Measurements from ENCODE around the gene GATAD2A. TPM values are rescaled to one million over a fixed set of nuclear protein-coding genes. Genes with fewer than 3 reads are reported as not detected.

Gene GATAD2A
- polyA plus RNA-seq, 1 donor (not counting 4 experiments of a cell fraction or from before 2014, with no cell fraction given): 28.4 TPM

DNA sequence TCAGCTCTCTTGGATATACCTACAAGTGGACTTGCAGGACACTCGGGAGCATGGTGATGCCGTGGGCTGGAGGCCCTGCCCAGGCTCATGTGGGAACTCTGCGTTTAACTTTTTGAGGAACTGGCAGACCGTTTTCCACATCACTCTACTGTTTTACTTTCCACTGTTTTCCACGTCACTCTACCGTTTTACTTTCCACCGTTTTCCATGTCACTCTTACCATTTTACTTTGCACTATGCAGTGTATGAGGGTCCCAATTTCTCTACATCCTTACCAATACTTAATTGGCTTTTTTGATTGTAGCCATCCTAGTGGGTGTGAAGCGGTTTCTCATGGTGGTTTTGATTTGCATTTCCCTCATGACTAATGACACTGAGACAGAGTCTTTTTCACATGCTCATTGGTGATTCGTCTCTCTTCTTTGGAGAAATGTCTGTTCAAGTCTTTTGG is 40.5 kb downstream of the GATAD2A start:
- Histone ChIP-seq H3K79me2 (ENCODE audit: control insufficient read depth, insufficient read depth, low read length) (peaks cover 96% of the 10 kb centered on the region), H3K27ac (ENCODE audit: control insufficient read depth, insufficient read depth, low read length) (no peak overlapping the region), H3K9me3 (ENCODE audit: control insufficient read depth, low read depth, low read length) (no peaks in the 10 kb centered on the region), H3K36me3 (ENCODE audit: control insufficient read depth in 2 of 2, extremely low read depth in 1 of 2, insufficient read depth in 2 of 2, low read length in 2 of 2) (peaks cover 1 to 15% of the 10 kb centered on the region in 2 experiments), H3K4me2 (ENCODE audit: control insufficient read depth, extremely low read depth, insufficient read depth, low read depth, low read length) (peak overlapping the region; percentile 27), H3K4me3 (ENCODE audit: control insufficient read depth in 2 of 3, extremely low read depth in 1 of 3, insufficient read depth in 2 of 3, low read depth in 1 of 3, low read length in 3 of 3) (no peak overlapping the region), H3K9ac (ENCODE audit: control insufficient read depth, extremely low read depth, insufficient read depth, low read length) (no peak overlapping the region), H3K9me1 (ENCODE audit: control insufficient read depth, extremely low read depth, insufficient read depth, low read length) (peaks cover 5% of the 10 kb centered on the region), H2AFZ (ENCODE audit: control insufficient read depth, low read length) (no peak overlapping the region), H3K27me3 (ENCODE audit: control insufficient read depth, extremely low read depth, insufficient read depth, low read length) (no peaks in the 10 kb centered on the region), H3K4me1 (ENCODE audit: control insufficient read depth, extremely low read depth, insufficient read depth, low read length) (peaks cover 23% of the 10 kb centered on the region), H4K20me1 (ENCODE audit: control insufficient read depth, extremely low read depth, insufficient read depth, low read length) (peaks cover 48% of the 10 kb centered on the region)
- TF ChIP-seq, protein P1, sequence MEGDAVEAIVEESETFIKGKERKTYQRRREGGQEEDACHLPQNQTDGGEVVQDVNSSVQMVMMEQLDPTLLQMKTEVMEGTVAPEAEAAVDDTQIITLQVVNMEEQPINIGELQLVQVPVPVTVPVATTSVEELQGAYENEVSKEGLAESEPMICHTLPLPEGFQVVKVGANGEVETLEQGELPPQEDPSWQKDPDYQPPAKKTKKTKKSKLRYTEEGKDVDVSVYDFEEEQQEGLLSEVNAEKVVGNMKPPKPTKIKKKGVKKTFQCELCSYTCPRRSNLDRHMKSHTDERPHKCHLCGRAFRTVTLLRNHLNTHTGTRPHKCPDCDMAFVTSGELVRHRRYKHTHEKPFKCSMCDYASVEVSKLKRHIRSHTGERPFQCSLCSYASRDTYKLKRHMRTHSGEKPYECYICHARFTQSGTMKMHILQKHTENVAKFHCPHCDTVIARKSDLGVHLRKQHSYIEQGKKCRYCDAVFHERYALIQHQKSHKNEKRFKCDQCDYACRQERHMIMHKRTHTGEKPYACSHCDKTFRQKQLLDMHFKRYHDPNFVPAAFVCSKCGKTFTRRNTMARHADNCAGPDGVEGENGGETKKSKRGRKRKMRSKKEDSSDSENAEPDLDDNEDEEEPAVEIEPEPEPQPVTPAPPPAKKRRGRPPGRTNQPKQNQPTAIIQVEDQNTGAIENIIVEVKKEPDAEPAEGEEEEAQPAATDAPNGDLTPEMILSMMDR (optimal IDR thresholded peaks at IDR 0.05 in 1 of 3, IDR thresholded peaks at IDR 0.05 in 1 of 3, conservative IDR thresholded peaks at IDR 0.05 in 1 of 3; ENCODE audit: extremely low read depth in 1 of 3, insufficient read depth in 2 of 3, low read length in 3 of 3): no peak
- no peak for TF ChIP-seq EZH2 (IDR thresholded peaks at IDR 0.05; ENCODE audit: low read length)
- DNase-seq (ENCODE audit: low read depth, low spot score) (no peak), FAIRE-seq (no peak)
- dilution Hi-C loops (cut with MboI; ENCODE audit: extremely low pct_ligation_motif_present, low sequenced_read_pairs): no loop called here

- H3K36me3 ChIP-seq (ENCODE audit: control insufficient read depth in 2 of 2, extremely low read depth in 1 of 2, insufficient read depth in 2 of 2, low read length in 2 of 2): peaks cover 1 to 15% of the 10 kb centered on the region in 2 experiments
- peaks cover 7% of the 10 kb centered on the region for H3K9me1 ChIP-seq (ENCODE audit: control insufficient read depth, extremely low read depth, insufficient read depth, low read length)
- dilution Hi-C loops (cut with MboI; ENCODE audit: extremely low pct_ligation_motif_present, low sequenced_read_pairs): no loop called here
- DNase-seq (ENCODE audit: low read depth, low spot score) (no peak), FAIRE-seq (no peak)
- no peaks in the 10 kb centered on the region for H3K9me3 ChIP-seq (ENCODE audit: control insufficient read depth, low read depth, low read length)
- no peak overlapping the region for H3K4me3 ChIP-seq (ENCODE audit: control insufficient read depth in 2 of 3, extremely low read depth in 1 of 3, insufficient read depth in 2 of 3, low read depth in 1 of 3, low read length in 3 of 3)
- no peak overlapping the region for H3K9ac ChIP-seq (ENCODE audit: control insufficient read depth, extremely low read depth, insufficient read depth, low read length)
- peaks cover 48% of the 10 kb centered on the region for H4K20me1 ChIP-seq (ENCODE audit: control insufficient read depth, extremely low read depth, insufficient read depth, low read length)
- no peak overlapping the region for H3K27ac ChIP-seq (ENCODE audit: control insufficient read depth, insufficient read depth, low read length)
- no peak overlapping the region for H3K4me2 ChIP-seq (ENCODE audit: control insufficient read depth, extremely low read depth, insufficient read depth, low read depth, low read length)
- no peaks in the 10 kb centered on the region for H3K27me3 ChIP-seq (ENCODE audit: control insufficient read depth, extremely low read depth, insufficient read depth, low read length)
- no peak overlapping the region for H2AFZ ChIP-seq (ENCODE audit: control insufficient read depth, low read length)
- H3K79me2 ChIP-seq (ENCODE audit: control insufficient read depth, insufficient read depth, low read length): peaks cover 98% of the 10 kb centered on the region
- TF ChIP-seq, protein P1 (optimal IDR thresholded peaks at IDR 0.05 in 1 of 3, IDR thresholded peaks at IDR 0.05 in 1 of 3, conservative IDR thresholded peaks at IDR 0.05 in 1 of 3; ENCODE audit: extremely low read depth in 1 of 3, insufficient read depth in 2 of 3, low read length in 3 of 3): no peak
- no peak for TF ChIP-seq EZH2 (IDR thresholded peaks at IDR 0.05; ENCODE audit: low read length)
- peaks cover 23% of the 10 kb centered on the region for H3K4me1 ChIP-seq (ENCODE audit: control insufficient read depth, extremely low read depth, insufficient read depth, low read length)
These were observed 41.4 kb downstream of the GATAD2A start for GRCh38 chr19:19446655-19447437.
